GM18870 (cell line): ENCODE data around the gene ANKRD63.

Source experiments
- ATAC-seq: cut with Tn5 transposase; IDR thresholded peaks from one replicate; pipeline ENCODE4 v1.9.1; 2021; ENCODE audit warnings: moderate library complexity; ENCODE audit not compliant: unreplicated experiment

ANKRD63 gene, protein sequence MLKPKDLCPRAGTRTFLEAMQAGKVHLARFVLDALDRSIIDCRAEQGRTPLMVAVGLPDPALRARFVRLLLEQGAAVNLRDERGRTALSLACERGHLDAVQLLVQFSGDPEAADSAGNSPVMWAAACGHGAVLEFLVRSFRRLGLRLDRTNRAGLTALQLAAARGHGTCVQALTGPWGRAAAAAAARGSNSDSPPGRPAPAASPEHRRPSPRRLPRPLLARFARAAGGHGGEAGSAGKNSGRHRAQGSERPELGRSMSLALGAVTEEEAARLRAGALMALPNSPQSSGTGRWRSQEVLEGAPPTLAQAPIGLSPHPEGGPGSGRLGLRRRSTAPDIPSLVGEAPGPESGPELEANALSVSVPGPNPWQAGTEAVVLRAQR

DNA sequence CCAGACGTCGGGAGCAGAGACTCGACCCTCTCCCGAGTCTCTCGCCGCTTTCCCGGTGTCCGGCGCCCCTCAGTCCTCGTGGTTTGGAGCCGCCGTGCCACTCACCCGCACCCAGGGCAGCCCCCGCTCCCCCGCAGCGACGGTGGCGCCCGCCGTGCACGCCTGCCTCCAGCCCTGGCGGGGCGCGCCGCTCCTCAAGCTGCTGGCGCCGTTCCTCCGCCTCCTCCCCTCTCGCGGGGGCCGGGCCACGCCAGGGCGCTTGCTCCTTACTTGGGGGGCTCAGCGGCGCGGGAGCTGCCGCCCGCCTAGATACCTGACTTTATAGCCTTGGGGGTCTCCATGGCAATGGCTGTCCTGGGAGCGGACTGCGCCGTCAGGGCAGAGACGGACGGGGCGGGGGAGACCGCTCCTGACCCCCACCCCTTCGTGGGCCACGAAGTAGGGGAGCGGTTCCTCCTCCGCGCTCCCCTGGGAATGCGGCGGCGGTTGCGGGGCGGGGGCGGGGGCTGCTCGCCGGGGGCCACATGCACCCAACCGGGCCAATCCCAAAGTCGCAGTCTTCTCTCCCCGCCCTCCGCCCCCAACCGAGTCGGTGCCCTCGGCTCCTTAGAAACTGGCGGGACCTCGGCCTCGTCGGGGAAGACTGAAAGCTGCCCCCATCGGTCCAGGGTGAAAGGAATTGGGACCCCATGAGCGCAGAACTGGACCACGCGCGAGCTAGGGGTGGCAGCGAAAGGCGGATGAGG lies at the start of gene ANKRD63:
Gene ANKRD63, minus strand, starts transcription at position 196 of the 746 bp plus-strand sequence. CDS start 478 bp downstream, outside the sequence.
- ATAC-seq = no peak

DNA sequence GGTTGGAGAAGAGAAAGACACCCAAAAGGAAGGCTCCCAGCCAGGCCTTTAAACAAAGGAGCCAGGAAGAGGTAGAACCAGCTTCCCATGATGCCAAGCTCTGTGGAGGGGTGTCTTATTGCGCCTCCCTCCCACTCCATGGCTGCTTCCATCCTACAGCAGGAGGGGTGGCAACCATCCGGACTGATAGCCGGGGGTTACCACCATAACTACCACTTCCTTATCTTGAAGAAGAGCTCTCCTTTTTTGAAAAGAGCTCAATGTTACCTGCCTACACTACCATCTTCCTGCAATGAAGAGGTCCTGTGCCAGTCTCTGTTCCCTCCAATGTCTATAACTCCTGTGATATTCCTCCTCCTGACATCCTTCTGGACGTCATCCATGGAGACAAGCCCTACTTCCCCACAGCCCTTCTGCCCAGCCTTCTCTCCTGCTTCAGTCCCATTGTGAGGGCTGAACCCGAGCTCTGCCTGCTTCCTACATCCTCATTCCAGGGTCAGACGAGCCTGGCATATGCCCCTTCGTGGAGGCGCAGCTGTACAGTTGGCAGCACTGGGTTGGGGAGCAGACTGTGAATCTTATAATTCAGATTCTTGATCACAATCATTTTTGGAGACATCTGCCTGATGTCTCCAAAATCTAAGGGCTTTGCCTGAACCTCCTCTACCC lies 49.4 kb upstream of the ANKRD63 start:
- ATAC-seq = no peak

DNA sequence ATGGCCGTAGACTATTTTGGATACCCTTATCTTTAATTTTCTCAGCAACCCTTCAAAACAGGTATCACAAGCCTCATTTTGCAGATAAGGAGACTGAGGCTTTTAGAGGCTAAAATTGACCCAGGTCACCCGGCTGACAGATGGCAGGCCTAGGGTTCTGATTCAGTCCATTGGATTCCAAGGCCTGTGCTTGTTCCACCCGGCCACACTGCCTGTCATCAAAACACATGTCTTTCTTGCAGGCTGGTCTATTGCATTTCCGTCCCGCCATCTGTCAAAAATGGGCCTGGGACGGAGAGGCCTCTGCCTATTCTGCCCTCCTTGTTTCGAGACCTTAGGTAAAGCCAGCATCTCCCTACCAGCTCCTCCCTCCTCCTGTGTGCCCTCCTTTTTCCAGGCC lies 48.8 kb upstream of the ANKRD63 start:
- no peak for ATAC-seq

DNA sequence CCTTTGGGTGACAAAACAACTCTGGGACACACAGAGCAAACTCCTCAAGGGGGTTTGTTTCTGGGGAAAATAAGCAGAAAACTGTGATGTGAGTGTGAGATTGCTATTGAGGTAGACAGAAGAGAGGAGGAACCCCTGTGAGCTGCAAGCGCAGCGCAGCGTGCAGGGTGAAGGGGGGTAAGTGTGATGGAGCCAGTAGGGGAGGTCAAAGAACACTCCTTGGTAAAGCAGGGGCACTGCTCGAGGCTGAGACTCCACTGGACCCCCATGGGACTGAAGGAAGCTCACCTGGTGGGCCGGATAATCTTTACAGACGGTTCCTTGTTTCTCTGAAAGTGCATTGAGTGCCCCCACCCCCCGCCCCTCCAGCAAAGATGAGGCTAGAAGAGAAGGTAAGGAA lies 48.2 kb upstream of the ANKRD63 start:
- ATAC-seq = no peak

DNA sequence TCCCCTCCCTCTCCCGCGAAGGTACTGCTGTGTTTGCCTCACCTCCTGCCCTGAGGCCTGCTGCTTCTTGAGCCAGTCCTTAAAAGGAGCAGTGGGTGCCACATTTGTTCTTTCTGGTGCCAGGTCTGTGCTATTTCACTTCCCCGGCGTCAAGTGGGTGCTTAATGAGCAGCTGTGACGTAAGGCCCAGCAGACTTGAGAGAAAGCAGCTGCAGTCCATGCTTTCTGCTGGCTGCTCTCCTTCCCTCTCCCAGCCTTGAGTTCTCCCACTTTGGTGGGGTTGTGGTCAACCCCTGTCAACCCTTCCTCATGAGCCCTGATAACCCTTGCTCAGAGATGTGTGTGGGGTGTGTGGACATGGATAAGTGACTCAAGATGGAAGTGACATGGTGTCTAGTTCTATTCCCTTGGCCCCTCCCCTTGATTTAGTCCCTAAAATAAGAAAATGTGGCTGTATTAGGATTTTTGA lies 47.5 kb upstream of the ANKRD63 start:
- ATAC-seq = no peak

DNA sequence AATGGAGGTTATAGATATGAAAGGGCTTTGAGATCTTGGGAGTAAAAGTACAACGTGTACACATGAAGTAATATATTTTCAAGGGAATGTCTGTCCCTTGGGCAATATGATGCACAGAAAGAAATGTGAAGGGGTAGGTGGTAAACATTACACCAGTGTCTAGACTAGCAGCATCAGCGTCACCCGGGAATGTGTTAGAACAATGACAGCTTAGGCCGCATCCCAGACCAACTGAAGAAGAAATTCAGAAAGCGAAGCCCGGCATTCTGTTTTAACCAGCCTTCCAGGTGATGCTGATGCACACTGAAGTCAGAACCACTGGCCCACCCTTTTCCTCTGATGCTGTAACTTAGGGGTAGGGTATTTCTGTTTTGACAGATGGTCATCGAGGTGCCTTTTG lies 46.9 kb upstream of the ANKRD63 start:
- ATAC-seq = no peak

DNA sequence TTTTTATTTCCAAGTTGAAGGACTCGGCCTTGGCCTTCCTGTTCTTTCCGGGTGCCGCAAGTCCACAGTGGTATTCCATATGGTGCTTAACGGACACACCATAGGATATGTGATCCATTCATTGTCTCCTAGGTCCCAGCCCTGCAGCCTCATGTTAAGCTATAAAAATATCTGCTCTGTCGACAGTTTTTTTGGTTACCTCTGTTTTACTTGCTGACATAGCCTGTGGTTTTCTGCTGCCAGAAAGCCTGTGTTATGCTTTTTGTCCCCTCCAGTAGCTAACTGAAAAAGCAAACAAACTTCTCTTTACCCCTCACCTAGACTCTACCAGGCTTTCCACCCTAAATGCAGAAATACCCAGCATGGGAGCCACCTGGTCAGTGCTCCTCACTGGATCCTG lies 45.9 kb upstream of the ANKRD63 start:
- ATAC-seq = no peak

DNA sequence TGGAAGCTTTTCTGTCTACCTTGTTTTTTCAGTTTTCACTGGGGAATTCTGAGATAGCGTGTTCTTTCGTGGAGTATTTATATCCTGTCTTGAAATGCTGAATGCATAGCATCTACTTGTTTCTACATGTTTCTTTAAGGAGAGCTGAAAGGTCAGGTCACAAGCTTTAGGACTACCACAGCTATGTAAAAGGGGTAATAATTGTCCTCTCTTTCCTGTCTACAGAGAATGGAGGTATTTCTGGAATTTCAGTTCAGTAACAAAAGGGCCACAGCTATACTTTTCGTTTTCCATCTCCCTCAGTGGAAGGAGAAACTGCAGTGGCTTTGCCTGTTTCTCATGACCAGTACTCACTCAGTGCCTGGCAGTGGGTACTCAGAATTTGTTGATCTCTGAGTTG lies 45.3 kb upstream of the ANKRD63 start:
- no peak for ATAC-seq

DNA sequence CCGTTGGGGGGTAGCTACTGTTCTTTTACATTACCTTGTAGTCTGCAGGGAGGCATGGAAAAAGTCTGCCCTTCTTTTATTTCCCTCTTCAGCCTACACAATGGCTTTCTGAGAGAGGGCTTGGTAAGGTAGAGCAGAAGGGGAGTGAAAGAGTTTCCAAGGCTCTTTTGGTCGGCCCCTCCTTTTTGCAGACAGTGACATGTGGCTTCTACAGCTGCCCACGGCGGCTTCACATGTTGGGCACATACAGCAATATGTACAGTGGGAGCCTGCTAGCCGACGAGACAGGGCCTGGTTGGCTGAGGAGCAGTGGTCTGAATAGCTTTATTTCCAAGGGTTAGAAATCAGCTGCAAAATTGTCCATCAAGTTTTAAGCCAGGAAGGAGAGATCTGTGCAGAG lies 44.6 kb upstream of the ANKRD63 start:
- ATAC-seq = no peak

DNA sequence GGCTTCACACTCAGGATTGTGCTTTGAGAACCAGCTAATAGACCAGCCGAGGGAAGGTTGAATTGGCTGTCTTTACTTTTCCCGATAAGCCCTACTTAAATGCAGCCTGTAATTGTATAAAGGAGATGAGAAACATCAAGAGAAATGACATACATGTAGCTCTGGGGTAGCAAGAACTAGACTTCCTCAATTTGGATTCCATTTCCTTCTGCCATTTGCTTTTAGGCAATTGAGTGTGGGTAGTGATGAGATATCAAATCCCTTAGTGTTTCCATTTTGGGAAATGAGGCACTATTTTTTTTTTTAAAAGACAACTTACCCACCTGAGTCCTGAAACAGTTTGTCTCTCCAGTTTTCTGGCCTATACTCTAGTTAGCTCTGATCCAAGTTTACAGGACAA lies 42.8 kb upstream of the ANKRD63 start:
- no peak for ATAC-seq

DNA sequence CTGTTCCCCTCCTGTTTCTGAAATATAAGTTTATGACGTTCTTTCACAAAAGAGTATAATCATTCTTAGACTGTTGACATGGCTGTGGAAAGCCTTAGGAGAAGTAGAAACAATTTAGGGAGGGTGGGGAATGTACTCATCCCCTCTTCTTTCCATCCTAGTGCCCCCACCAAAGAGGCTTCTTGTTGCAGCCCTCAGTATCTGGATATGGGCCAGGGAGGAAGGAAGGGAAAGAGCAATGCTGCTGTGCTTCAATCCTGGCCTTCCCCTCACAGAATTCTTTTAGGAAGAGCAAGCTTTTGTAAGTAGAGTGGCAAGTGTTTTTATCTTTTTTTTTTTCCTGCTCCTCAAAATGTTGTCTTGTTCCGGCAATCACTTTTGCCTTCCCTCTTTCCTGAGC lies 42.3 kb upstream of the ANKRD63 start:
- no peak for ATAC-seq

DNA sequence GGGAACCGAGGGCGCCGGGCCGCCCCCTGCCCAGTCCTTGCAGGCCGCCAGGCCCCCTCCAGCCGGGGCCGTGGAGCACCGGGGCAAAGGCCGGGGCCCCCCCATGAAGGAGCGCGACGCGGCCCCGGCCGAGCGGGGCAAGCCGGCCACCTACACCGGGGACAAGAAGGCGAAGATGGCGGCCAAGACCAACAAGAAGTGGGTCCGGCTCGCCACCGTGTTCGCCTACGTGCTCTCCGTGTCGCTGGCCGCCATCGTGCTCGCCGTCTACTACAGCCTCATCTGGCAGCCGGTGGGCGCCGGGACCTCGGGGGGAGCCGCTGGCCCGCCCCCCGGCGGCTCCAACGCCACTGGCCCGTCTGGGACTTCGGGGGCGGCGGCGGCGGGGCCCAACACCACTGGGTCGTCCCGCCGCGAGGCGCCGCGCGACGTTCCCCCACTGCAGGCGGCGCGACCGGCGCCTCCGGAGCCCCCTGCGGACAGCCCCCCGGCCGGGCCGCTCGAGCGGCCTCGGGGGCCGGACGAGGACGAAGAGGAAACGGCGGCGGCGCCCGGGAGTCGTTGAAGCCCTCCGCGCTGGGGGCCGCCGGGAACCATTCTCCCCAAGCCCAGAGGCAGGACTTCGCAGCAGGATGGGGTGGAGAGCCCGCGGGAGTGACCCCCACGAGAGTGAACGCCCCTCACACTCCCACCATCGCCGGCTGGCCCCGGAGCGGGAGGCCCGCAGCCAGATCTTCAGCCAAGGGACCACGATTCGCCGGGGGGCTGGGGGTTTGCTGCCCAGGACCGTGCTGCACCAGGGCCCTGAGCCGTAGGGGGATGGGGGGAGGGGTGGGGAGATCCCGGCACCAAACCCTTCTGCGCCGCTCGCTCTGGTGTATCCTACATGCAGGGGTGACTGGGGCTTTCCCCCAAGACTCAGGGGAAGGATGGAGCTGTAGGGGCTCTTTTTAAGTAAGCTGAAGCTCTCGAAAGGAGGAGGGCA lies 41.4 kb upstream of the ANKRD63 start:
- ATAC-seq = no peak

DNA sequence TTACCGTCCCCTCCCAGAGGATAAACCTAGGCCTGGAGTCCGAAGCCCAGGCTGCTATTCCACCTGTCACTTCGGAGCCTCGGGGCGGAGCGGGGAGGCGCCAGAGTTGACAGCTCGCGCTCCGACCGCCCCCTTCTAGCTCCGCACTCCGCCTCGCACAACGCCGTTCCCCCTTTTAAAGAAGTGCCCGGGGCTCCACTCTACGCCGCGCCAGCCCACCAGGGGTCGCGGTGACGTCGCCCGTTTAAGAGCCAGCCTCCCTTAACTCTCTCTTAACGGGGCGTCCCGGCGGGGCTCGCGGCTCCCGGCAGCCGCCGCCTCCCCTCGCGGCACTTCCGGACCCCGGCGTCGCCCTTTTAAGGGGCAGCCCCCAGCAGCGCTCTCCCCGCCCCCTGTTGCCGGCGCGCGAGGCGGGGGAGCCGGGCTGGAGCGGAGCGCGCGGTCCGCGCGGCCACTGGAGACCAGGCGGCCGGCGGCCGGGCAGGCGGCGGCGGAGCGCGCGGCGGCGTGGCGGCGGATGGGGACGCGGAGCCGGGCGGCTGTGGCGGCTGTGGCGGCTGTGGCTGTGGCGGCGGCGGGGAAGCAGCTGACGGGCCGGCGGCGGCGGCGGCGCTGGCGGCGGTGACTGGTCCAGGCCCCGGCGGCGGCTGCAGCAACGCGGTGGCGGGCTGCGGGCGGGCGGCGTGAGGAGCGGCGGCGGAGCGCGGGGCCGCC lies 40.5 kb upstream of the ANKRD63 start, which contains the start of gene INAFM2:
Gene INAFM2, plus strand, starts transcription at position 454 of the 714 bp plus-strand sequence. CDS start 364 bp downstream, outside the sequence.
- ATAC-seq = peak; percentile 72

DNA sequence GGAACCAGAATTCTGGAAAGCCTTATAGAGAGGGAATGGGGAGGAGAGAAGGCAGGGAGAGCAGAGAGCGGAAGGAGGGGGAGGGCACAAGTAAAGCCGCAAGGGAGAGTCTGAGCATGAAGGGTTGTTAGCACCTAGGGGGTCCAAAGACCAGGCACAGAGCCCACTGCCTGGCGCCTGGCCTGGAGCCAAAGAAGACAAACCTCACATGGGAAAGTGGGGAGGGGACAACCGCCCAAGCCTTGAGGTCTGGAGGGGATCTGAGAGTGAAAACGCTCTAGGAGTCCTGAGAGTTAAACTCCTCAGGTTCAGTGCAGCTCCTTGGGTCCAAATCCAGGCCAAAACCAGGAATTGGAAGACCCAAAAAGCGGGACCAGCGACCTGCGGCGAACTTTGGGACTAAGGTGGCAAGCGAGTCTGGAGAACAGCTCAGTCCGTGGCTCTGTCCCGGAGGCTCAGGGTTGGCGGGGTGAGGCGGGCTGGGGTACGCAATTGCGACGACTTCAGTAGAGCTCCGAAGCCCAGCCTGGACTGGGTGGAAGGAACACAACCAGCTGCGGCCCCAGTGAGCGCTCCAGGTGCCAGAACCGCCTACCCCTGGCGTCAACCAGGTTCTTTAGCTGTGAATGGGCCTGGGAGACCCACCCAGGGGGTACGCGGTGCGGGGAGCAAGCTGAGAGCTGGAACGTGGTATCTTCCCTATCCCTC lies 39.8 kb upstream of the ANKRD63 start:
- ATAC-seq = no peak

DNA sequence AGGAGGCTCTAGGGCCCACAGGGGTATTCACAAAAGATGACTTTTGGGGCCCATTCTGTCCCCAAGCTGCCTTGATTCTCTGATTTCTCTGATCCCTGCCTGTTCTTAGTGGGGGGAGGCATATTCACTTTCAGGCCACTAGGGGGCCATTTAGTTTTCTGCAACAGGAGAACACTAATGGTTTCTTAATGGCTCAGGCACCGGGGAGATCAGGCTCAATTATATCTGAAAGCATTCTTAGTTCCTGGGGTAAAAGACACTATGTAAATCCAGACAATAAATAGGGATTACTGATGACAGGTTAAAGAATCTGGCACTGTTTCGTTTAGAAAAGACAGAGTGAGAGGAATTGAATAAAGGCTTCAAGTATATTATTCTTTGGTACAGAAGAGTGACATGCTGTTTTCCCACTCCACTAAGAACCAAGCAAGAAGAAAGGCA lies 38.1 kb upstream of the ANKRD63 start:
- peak; percentile 35 for ATAC-seq

DNA sequence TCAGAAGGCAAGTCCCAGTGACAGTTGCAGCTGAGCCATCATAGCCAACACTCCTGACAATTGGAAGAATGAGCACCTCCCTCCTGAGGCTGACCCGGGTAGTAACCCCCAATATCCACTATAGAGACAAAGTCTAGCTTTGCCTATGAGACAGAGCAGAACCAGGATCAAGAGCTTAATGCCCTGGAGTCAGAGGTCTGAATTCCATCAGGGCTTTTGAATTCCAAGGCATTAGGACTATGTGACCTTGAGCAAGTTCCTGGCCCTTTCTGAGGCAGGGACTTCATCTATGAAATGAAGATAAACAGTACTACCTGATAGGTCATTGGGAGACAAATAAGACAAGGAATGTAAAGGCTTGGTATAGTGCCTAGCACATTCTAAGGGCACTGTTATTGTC lies 37.5 kb upstream of the ANKRD63 start:
- ATAC-seq = no peak

DNA sequence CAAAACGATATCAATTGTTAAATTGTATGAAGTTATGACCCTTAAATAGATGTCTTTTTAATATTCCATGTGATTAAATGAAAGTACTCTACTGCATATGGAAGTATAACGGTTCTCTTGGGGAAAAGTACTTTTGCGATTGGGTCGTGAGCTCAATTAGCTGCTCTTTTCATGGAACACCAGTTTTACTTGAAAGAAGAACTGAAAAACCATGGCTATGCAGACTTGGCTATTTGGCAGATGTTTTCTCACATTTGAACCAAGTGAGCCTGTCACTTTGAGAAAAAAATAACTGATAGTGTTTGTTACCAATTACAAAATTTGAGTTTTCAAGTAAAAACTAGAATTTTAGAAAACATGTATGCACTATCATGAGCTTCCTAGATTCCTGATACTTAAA lies 34.7 kb upstream of the ANKRD63 start:
- ATAC-seq = no peak

DNA sequence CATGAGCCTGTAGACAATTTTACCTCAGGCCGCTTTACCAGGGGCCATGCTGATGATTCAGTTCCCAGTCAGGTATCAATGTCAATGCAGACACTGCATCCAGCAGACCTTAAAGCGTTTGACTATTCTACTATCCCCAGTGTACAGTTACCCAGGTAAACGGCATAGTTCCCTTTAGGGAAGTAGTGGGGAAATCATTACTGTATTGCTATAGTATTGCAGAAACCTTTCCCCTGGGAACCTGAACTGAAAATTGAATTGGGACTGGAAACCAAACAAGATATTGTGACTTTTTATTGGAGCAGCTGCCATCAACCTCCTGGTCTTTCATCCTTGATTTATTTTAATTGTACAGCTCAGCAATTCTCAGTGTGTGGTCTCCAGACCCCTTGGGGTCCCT lies 34.1 kb upstream of the ANKRD63 start:
- no peak for ATAC-seq

DNA sequence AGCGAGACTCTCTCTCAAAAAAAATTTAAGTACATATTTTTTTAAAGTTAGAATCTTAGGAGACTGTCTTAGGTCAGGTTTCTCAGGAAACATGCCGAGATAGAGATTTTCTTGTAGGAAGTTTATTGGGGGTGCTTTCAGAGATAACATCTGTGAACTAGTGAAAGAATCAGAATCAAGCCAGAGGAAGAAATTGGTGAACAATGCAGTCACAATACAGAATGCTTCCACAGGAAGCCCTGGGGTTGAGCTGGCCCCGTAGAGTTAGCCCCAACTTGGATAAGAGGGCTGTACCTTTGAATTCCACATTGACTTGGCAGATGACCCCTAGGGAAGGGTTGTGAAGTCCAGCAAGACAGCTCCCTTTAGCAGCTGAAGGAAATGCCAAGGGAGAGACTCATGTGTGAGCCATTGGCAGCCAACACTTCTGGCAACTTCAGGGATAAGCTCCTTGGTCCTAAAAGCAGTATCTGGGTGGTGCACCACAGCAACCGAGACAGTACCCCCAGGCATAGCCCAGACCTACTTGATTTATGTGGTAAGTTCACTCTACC lies 31.9 kb upstream of the ANKRD63 start:
- ATAC-seq = no peak
